Measurements from ENCODE around the gene CD247. TPM values are rescaled to one million over a fixed set of nuclear protein-coding genes. Genes with fewer than 3 reads are reported as not detected.

Gene CD247
- total RNA-seq, 4 donors from 2014 or later = 1.3 to 3.1 (median 1.4) TPM

- Histone ChIP-seq H3K27me3 (no peaks in the 10 kb centered on the region), H3K4me3 (replicated peaks in 1 of 3) (peak overlapping the region; percentile 27 to 87 (median 67)), H3K9me3 (no peaks in the 10 kb centered on the region), H3K4me1 (peaks cover 3 to 6% of the 10 kb centered on the region in 2 donors), H3K27ac (peak overlapping the region in 2 of 3 donors; percentile 81), H3K36me3 (no peaks in the 10 kb centered on the region)
- intact Hi-C loops (cut with DNase I) = no loop called here
- DNase-seq = no peak
- TF ChIP-seq CTCF (IDR thresholded peaks at IDR 0.05) (no peak), POLR2A (IDR thresholded peaks at IDR 0.05) (no peak)
- WGBS, 2 donors = 43 to 53% methylated on average over 11 to 12 of the region's 19 CpGs
These were observed 63.9 kb downstream of the CD247 start for GRCh38 chr1:167454304-167454893.

DNA sequence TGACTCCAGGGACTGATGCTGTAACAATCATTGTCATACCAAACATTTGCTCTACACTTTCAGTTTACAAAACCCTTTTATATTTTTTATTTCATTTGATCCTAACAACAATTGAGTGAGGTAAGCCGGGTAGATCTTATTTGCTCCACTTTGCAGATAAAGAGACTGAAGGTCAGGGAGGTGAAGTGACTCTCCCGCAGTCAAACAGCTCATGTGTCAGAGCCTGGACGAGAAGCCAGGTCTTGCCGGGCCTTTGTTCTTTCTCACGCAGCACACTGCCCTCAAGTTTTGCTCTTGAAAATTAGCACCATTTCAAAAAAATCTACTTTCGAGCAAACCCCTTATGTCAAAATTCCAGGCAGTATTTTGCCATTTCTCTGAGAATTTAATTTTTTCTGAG lies 65.2 kb downstream of the CD247 start:
- Histone ChIP-seq H3K27ac (no peak overlapping the region), H3K9me3 (no peaks in the 10 kb centered on the region), H3K36me3 (no peaks in the 10 kb centered on the region), H3K4me1 (peaks cover 3 to 6% of the 10 kb centered on the region in 2 donors), H3K27me3 (no peaks in the 10 kb centered on the region), H3K4me3 (replicated peaks in 1 of 3) (no peak overlapping the region)
- DNase-seq = no peak
- 84 to 85% methylated on average over 6 of the region's 6 CpGs for WGBS, 2 donors
- intact Hi-C loops (cut with DNase I) = no loop called here
- TF ChIP-seq CTCF (IDR thresholded peaks at IDR 0.05) (no peak), POLR2A (IDR thresholded peaks at IDR 0.05) (no peak)

- Histone ChIP-seq H3K4me3 (replicated peaks in 1 of 3) (no peak overlapping the region), H3K27ac (no peak overlapping the region), H3K4me1 (peaks cover 3 to 6% of the 10 kb centered on the region in 2 donors), H3K9me3 (no peaks in the 10 kb centered on the region), H3K27me3 (no peaks in the 10 kb centered on the region), H3K36me3 (no peaks in the 10 kb centered on the region)
- WGBS, 2 donors = 76 to 82% methylated on average over 8 of the region's 8 CpGs
- TF ChIP-seq CTCF (IDR thresholded peaks at IDR 0.05) (no peak), POLR2A (IDR thresholded peaks at IDR 0.05) (no peak)
- DNase-seq = no peak
- intact Hi-C loops (cut with DNase I) = no loop called here
These were observed 65.8 kb downstream of the CD247 start for GRCh38 chr1:167452483-167452882.

DNA sequence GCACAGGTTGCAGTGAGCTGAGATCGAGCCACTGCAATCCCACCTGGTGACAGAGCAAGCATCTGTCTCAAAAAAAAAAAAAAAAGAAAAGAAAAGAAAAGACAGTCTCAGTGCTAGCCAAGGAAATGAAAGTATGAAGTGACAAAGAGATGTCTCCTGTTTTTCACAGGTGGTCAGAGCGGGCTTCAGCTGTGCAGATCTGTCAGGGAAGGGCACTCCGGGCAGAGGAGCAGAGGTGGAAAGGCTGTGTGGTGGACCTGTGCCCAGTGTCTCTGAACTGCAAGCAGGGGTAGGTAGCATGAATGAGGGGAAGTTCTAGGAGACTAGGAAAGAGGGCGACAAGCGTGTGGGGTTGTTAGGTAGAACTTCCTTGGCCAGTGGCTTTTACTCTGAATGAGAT lies 67.5 kb downstream of the CD247 start:
- WGBS, 2 donors = 75 to 80% methylated on average over 5 of the region's 5 CpGs
- intact Hi-C loops (cut with DNase I) = no loop called here
- no peaks in the 10 kb centered on the region for H3K9me3 ChIP-seq

More for the DNA sequence above, 67.5 kb downstream of the CD247 start:
- Histone ChIP-seq H3K27ac (no peak overlapping the region), H3K36me3 (no peaks in the 10 kb centered on the region), H3K27me3 (no peaks in the 10 kb centered on the region), H3K4me1 (peaks cover 3 to 6% of the 10 kb centered on the region in 2 donors), H3K4me3 (replicated peaks in 1 of 3) (no peak overlapping the region)
- TF ChIP-seq POLR2A (IDR thresholded peaks at IDR 0.05) (no peak), CTCF (IDR thresholded peaks at IDR 0.05) (no peak)
- no peak for DNase-seq

All from thyroid gland (tissue), 4 donors.